Measurements from ENCODE around the gene EIF3B. TPM values are rescaled to one million over a fixed set of nuclear protein-coding genes. Genes with fewer than 3 reads are reported as not detected.

Gene EIF3B
- total and polyA plus RNA-seq, 12 donors = 48.6 to 102 (median 68.2) TPM

GRCh38 chr7:2402687-2403013, 48.0 kb downstream of the EIF3B start:
- ATAC-seq (no peak), DNase-seq (no peak)
- Histone ChIP-seq H3K27me3 (no peaks in the 10 kb centered on the region), H3K4me3 (peak overlapping the region in 9 of 10 donors; percentile 47 to 98 (median 95)), H3K36me3 (no peaks in the 10 kb centered on the region), H3K27ac (peak overlapping the region in 8 of 10 donors; percentile 25 to 74 (median 52)), H3K4me1 (peaks cover 6 to 71% (median 58%) of the 10 kb centered on the region in 9 donors), H3K9me3 (no peaks in the 10 kb centered on the region)
- intact Hi-C loops (cut with DNase I) = loop anchor here in 1 of 10 donors (5.0 kb wide), 1 partner anchor 50 kb away; the partner anchor contains the start of gene EIF3B
- 63 to 64% methylated on average over 6 of the region's 6 CpGs for WGBS, 2 donors
- TF ChIP-seq CTCF (IDR thresholded peaks at IDR 0.05) = no peak

- ATAC-seq (peak; percentile 86 to 92 (median 89)), DNase-seq (peak; percentile 94 to 96)
- H3K4me3 ChIP-seq = peak within 1 kb of the TSS; percentile 87 to 100 (median 96)
- WGBS, 2 donors = 1 to 2% methylated on average over 52 to 86 of the region's 89 CpGs
- H3K36me3 ChIP-seq = no peaks in the 10 kb centered on the region
- no peaks in the 10 kb centered on the region for H3K9me3 ChIP-seq
- intact Hi-C loops (cut with DNase I) = loop anchor here in 1 of 10 donors (5.0 kb wide), 1 partner anchor 51 kb away; the partner anchor contains the start of gene EIF3B
- no peak for TF ChIP-seq CTCF (IDR thresholded peaks at IDR 0.05)
- H3K4me1 ChIP-seq = peaks cover 6 to 76% (median 58%) of the 10 kb centered on the region in 9 donors
- peak within 1 kb of the TSS; percentile 52 to 91 (median 88) for H3K27ac ChIP-seq
- H3K27me3 ChIP-seq = no peaks in the 10 kb centered on the region
Observed at GRCh38 chr7:2403014-2403717, 48.5 kb downstream of the EIF3B start, which contains the start of gene CHST12. Gene CHST12 (plus strand): TSS chr7:2403611. CDS start chr7:2432640, 29,029 bp downstream.

GRCh38 chr7:2403718-2404648, 49.4 kb downstream of the EIF3B start:
- Histone ChIP-seq H3K4me1 (peaks cover 6 to 83% (median 63%) of the 10 kb centered on the region in 9 donors), H3K27me3 (no peaks in the 10 kb centered on the region), H3K9me3 (no peaks in the 10 kb centered on the region), H3K27ac (peak overlapping the region; percentile 52 to 91 (median 88)), H3K36me3 (no peaks in the 10 kb centered on the region), H3K4me3 (peak overlapping the region; percentile 87 to 100 (median 96))
- peak in 1 of 2 donors; percentile 43 for DNase-seq
- peak in 4 of 9 donors; percentile 14 to 36 (median 24) for TF ChIP-seq CTCF (IDR thresholded peaks at IDR 0.05)
- intact Hi-C loops (cut with DNase I) = loop anchor here in 1 of 10 donors (5.0 kb wide), 1 partner anchor 52 kb away; the partner anchor contains the start of gene EIF3B
- WGBS, 2 donors = 1 to 2% methylated on average over 66 to 70 of the region's 71 CpGs
- peak; percentile 14 to 49 (median 20) for ATAC-seq

GRCh38 chr7:2404714-2405119, 50.1 kb downstream of the EIF3B start:
- Histone ChIP-seq H3K9me3 (no peaks in the 10 kb centered on the region), H3K36me3 (no peaks in the 10 kb centered on the region), H3K27me3 (no peaks in the 10 kb centered on the region), H3K4me1 (peaks cover 6 to 83% (median 56%) of the 10 kb centered on the region in 9 donors), H3K27ac (peak overlapping the region in 6 of 10 donors; percentile 79 to 91 (median 89)), H3K4me3 (peak overlapping the region in 9 of 10 donors; percentile 92 to 100 (median 98))
- ATAC-seq (no peak), DNase-seq (no peak)
- no peak for TF ChIP-seq CTCF (IDR thresholded peaks at IDR 0.05)
- intact Hi-C loops (cut with DNase I) = loop anchor here in 1 of 10 donors (5.0 kb wide), 1 partner anchor 52 kb away; the partner anchor contains the start of gene EIF3B
- WGBS, 2 donors = 62 to 63% methylated on average over 12 of the region's 12 CpGs

Measured in heart right ventricle (tissue), 16 donors.